Activated CD4-positive, alpha-beta T cell treated with anti-CD3 and anti-CD28 coated beads for 24 hours (primary cell): ENCODE results near the gene C6orf15.

Experiments used
- DNase-seq, 2 donors: peaks; one replicate each; pipeline ENCODE4 v3.0.0-alpha.2; 2020; ENCODE audit warnings: low read depth in 2 of 2

The C6orf15 gene

DNA sequence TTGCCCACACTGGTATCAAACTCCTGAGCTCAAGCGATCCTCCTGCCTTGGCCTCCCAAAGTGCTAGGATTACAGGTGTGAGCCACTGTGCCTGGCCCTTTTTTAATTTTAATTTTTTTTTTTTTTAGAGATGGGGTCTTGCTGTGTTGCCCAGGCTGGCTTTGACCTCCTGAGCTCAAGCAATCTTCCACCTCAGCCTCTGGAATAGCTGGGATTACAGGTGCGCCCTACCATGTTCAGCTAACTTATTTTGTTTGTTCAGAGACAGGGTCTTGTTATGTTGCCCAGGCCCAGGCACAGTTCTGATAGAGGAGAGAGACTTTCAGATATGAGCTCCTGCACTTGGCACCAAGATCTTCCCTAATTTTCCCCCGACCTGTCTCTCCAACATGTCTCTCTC is 18.4 kb upstream of the C6orf15 start:
- DNase-seq, result no peak

DNA sequence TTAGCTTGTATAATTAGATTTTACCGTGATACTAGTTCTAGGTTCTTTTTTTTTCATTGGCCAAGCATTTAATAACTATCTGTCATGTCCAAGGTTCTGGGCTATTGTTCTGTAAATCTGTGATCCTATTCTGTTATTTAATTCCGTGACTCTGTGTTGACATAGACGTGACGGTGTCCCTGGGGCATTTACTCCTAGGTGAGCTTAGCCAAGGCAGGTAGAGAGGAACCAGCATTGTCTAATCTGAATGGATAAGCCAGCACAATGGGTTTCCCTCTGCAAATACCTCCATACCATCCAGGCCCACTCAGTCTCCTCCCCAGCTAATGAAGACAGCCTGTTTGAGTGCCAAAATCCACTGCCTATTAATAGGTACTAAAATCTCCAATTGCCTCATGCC is 16.8 kb upstream of the C6orf15 start:
- no peak for DNase-seq

DNA sequence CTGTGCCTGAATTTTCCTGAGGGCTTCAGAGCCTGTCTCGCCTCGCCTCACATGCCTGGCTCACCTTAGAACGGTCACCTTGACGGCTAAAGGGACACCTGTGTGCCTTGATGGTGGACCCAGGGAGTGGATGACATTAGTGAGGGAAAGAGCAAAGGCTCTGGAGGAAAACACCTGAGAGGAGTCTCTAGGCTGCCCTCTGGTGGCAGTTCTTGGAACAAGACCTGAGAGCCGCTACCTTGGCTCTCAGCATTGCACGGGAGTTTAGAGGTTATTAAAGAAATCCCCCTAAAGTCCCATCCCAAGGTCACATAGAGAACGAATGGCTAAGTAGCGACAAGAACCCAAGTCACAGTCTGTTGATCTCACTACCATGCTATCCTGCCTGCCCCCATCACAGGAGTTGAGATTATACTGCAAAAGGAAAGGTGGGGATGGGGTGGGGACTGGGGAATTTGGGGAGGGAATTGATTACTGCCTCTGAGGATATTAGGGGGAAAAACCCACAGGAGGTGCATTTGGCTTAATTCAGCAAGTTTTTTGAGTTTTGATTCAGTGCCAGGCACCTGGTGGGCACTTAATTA is 15.8 kb upstream of the C6orf15 start:
- DNase-seq, result peak; percentile 50 to 70

DNA sequence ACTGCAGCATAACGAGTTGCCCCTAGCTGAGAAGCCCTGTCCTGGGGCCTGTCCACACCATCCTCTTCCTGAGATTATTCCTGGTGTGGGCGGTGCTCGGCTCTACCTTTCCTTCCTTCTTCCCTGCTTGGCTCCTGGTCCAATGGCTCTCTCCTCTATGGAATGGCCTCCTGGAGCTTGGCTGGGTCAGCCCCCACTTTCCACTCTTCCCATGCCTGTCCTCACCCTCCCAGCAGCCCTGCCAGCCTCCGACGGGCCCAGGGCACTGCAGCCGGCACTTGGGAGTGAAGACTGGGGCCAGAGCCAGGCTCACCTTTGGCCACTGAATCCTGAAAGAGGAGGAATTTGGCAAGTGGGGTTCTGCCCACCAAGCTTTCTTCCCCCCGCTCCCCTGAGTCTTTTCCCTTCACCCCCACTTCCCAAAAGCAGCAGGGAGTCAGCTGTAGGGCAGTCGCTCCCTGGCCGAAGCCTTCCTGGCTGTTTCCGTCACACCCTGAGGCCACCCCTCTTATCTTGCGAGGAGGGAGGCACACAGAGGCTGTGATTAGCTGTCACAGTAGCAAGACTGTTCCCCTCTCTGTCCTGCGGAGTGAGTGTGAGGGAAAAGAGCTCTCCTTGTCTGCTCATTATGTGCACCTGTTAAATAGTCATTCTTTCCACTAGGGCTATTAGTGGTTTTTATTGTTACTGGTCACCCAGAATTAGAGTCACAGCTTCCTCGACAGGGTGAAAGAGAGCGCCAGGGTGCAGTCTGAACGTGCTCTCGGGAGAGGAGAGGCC is 14.2 kb upstream of the C6orf15 start:
- DNase-seq, result no peak

DNA sequence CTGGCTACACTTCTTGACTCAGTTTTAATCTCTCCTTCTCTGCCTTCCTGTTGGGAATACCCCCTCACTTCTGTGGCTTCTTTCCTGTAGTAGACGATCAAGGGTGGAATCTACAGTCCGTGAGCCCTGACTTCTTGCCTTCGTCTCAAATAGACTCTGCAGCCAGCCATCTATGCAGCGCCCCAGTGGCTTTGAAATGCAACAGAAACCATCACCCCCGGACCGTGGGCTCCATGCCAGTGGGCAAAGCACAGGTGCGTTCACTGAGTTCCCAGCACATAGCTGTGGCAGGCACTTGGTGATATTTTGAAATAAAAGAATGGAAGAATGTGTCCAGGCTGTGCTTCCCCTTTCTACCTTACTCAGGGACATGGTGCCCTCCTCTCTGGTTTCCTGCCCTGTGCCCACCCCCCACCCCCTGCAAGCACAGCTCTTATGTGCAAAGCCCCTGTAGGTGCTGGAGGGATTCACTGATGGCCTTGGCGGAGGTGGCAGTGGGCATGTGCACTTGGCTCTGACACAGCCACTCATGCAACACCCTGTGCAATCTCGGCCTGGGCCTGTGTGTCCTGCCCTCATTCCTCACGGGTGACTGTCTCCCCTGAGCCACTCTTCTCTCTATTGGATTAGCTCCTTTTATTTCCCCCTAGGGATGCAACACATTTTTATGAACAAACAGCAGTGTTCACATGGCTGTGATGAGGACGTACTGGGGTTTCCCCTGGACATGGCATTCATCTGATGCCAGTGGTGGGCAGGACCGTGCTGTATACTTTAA is 13.4 kb upstream of the C6orf15 start:
- no peak for DNase-seq

DNA sequence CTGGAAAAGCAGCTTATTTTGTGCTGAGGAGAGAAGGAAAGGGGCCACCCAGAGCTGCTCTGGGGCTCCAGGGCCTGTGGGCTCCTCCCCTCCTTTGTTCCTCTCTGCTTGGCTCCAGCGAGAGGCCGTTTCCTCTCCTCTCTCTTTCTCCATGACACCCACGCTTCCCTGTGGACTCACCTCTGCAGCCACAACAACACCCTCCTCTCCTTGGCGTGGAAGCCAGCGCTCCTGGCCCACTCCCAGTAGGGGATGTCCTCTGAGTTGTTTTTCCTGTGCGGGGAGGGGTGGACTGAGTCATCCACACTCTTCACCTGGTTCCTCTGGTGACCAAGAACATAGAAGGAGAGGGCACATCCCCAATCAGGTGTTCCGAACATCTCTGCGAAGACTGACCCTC is 12.8 kb upstream of the C6orf15 start:
- no peak for DNase-seq

DNA sequence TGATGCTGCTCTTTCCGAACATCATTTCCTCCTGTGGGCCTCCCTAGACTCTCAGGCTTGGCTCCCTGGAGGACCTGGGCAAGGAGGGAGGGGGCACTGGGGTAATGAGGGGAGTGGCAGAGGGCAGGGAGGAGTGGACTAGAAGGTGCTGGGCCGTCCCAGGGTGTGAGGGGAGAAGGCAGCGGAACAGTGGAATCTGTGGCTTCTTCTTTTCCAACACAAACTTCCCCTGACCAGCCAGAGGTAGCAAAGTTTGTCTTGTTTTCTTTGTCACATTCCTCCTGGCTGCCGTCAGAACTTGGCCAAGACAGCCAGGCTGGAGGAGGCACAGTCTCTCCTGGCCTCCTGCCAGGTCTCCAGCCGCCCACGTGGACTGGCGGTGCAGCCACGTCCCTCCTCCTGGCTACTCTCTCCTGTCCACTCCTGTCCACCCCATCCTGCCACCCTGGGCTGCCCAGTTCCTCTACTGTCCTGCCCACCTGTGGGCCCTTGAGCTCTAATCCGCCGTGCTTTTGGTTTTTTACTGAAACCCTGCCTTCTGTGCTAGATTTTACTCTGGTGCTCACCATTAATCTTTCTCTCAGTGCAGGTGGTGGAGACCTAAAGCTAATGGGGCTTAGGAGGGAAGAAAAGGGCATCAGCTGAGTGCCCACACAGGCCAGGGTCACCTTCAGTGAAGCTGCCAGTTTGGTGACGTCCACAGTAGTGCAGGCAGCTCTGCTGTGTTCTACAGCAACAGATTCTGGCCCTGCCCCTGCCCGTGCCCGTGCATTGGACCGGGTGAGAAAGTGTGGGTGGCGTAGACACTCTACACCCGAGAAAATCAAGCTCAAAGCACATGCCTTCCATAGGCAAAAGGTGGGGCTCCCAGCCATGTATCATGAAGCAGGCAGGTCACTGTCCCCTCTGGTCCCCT is 10.7 kb upstream of the C6orf15 start:
- no peak for DNase-seq

DNA sequence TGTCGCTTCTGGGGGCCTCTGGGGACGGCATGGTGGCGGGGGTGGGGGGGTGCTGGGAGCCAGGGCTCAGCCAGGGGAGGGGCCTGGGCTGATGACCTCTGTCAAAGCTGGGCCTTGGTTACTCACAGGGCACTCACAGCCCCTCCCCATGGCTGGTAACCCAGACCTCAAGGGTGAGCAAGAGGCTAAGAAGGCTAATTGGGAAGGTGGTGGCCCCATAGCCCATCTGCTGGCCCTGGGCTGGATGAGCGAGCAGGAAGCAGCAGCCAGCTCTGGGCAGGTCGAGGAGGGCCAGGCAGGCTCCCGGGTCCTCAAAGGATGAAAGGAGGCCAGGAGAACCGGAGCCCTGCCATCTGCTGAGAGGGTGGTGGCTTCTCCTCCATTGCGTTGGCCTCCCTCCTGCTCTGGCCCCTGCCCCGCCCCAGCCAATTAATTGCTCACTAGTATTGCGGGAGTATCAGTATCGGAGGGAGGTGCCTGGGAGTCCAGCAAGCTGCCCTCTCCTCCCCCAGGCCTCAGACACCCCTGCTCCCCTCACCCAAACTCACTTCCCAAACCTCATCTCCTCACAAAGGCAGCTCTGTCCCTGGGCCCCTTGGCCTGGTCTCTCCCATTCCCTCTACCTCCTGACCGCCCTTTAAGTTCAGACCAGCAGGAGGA is 8.9 kb upstream of the C6orf15 start:
- DNase-seq, result no peak

DNA sequence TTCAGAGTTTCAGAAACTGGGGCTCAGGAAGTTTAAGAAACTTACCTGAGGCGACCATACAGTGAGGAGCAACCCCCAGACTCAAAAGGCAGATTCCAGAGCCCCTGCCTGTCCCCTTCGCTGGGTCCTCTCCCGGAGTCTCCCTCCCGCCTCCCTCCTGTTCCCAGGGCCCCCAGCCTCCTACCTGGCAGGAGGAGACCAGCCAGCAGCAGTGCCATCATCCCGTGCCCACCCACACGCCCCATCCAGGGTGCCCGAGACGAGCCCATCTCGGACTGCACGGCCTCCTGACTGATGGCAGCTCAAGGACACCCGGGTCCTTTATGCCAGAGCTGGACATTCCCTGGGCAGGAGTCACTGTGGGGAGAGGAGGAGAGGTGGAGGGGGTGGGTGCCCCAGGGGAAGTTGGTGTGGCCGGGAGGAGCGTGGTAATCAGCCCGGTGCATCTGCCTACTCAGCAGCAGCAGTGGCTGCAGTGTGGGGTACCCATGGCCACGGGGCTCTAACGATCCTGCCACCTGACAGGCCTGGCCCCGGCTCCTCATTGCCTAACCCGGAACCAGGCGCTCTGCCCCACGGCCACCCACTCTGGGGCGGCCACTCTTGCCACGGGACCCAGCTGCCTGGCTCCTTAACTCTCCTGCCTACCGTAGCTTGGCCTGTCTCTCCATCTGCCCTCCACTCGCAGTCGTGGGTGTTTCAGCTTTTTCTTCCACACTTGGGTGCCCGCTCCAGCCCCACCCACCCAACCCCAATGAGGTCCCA is 8.0 kb upstream of the C6orf15 start, which contains the start of gene CDSN:
CDSN (minus strand) TSS at position 296 of the 765 bp plus-strand sequence; CDS start at position 269, 27 bp downstream.
- no peak for DNase-seq

DNA sequence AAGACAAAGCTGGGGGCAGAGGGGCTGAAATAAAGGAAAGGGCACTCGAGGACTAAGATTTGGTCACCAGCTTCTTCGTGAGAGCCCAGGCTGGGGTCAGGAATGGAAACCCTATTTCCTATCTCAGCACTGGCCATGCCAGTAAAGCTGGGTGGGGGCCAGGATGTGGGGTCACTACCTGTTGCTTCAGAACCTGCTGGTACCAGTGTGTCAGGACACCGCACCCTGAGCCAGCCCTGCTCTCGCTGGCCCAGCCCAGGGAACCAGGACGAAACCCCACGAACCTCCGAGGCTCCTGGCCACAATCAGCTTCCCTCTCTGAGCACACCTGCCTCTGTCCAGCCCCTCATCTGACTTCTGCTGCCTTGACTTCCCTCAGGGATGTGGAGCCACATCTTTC is 5.8 kb upstream of the C6orf15 start:
- no peak for DNase-seq

DNA sequence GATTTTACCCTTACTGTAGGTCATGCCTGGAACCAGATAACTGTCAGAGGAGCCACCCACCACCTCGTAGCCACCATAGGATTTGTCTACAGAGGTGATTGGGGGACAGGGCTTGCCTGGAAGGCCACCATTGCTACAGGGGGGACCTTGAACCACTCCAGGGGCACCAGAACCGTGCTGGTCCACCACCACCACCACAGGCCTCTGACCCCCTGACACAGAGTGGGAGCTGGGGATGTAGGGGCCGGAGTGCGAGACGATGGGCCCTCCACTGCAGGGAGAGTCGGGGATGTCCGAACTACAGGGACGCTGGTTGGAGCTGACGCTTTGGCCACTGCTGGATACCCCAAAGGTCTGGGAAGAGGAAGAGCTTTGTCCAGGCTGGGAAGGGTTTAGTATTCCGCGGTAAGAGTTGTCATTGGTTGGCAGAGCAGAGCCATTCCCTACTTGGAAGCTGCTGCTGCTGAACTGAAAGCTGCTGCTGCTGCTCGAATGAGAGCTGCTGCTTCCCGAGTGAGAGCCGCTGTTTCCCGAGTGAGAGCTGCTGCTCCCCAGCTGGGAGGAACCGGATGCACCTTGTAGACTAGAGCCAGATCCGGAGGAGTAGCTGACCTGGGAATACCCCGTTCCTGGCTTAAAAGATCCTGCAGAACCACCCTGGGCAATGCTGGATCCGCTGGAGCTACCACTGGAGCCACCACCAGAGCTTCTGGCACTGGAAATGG is 4.4 kb upstream of the C6orf15 start:
- DNase-seq, result no peak

DNA sequence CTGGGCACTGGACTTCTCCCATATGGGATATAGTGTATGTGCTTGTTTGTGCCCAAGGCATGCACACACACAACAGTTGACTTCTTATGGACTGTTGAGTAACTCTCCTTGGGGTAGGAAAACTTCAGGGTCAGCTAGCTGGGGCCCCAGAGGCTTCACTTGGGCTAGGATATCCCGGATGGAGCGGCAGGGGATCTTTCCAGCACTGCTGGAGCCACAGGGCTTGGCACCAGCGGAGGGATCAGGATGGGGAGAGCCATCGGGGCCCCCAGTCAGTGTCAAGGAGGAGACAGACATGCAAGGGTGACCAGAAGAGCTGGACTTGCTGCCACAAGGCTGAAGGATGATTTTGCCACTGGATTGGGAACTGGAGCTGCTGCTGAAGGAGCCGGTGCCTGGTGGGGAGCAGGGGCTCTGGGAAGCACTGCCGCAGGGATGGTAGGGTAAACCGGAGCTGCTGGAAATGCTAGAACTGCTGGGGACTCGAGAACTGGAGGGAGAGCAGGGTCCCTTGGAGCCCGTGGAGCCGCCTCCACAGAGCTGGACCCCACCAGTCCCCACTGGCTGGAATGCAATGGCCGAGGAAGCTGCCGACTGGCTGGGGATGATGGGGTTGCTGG is 3.7 kb upstream of the C6orf15 start:
- DNase-seq, result no peak

DNA sequence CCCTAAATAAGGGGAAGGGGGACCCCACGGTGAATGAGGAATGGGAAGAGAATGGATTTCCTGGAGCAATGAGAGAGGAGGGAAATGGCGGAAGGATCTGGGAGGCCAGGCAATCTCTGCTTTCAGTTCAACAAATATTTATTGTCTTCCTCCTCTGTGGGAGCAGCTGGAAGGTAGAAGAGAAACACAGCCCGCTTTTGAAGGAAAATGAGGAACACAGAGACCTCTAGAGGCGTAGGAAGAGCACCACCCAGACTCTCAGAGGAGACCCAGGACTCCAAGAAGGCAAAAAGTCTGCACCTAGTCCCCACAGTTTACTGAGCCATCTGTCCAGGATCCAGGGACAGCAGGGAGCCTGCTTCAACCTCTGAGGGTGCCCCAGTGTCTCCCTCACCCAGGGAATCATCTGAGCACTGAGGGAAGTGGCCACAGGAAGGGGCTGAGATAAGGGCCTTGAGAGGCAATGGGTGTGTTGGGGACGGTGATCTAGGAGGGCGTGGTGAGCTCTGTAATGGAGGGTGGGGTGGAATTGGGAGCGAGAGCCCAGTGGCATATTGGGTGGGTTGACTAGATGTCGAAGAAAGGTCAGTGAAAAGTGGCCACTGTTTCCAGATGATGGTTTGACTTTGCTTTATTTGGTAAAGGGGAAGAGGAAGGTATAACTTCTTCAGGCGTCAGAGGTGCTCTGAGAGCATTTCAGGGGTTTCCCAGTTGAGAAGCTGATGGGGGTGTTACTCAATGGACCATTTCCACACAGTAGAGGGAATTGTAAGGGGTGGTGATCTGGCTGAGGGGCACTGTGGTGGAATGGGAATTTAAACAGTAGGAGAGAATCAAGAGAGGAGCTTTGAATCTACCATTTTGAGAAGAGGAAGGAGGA is 2.8 kb upstream of the C6orf15 start:
- DNase-seq, result no peak

DNA sequence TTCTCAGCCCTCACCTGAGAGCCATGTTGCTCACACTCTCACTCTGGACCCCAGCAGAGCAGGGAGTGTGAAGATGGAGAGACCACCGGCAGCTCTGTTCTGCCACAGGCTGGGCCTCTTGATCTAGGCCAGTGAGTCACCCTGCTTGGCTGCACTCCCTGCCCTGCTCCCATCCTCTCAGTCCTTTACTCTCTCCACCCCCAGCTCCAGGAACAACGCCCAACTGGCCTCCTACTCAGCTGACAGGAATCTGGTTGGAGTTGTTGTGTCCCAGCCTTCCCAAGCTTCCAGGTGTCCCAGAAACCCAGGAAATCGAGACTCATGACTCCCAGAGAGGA is 2.1 kb upstream of the C6orf15 start, which contains the start of gene PSORS1C1:
PSORS1C1 (plus strand) TSS at position 260 of the 338 bp plus-strand sequence. CDS start 14,833 bp downstream, outside the sequence.
- no peak for DNase-seq

DNA sequence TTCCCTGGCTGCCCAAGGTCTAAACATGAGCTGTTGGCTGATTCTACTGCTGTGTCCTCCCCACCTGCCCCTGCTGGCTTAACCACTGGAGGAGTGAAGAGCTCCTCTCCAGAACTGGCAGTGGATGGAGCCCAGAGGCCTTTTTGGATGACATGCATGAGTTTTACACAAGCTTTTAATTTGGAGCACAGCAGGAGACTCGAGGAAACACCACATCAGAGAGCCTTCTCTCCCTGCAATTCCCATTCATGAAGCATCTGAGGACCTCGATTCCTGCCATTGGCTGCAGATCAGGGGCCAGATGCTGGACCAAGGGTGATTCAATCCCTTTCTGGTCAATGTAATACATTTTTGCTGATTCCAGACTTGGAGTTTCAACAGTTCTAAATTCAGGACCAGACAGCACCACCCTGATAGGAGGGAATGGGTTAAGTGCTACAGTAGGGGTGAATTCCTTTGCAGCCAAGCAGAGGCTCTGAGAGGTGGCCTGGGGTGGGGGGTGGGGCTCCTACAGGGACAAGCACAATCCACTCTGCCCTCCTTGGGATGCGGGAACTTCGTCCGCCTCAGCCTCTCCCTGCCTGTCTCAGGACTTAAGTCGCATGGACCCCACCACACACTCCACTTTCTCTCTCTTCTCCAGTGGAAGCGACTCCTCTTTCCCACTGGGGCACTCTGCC is 1.6 kb upstream of the C6orf15 start:
- no peak for DNase-seq

DNA sequence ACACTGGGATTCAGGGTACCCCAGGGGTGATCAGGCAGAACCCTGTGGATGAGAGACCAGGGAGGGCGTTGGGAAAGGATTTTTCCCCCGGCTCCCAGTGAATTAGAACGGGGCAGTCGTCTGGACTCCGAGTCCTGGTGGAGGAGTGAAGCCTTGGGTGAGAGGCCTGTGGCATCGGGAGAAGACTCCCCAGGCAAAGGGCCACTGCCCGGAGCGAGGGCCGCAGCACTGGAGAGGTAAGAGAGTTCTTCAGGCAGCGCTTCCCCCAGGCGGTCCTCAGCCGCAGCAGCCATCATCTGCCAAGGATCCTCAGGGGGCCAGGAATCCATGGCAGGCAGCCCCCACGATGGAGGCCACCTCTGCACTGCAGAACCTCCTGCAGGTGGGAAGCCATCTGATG is 663 bp downstream of the C6orf15 start:
- no peak for DNase-seq

DNA sequence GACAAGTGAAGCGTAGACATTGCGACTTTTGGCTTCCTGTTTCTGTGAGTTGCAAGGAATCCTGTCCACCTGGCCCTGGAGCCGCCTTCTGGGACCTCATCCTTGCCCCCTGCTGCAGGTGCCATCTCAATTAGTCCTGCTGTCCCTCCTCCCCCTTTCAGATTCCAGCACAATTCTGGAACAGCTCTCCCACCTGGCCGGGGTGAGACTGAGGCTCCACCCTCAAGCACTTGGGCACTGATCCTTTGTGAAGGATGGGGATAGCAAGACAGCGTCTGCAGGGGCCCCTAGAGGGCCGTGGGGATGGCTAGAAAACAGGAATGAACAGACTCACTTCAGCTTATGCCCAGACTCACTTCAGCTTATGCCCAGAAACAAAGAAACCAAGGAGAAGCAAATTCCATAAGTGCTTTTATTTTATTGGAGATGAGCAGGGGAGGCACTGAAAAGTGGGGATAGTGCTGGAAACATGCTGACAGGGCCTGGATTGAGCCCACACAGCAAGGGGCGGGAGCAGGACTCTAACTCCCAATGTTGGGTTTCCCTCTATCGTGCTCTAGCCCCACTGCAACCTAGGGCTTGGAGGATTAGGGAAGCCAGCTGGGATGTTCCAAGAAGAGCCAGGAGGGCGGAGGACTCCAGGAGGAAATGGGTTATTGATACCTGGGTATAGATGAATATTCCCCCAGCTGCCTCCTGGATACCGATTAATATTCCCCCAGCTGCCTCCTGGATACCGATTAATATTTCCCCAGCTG is 1.4 kb downstream of the C6orf15 start:
- no peak for DNase-seq
